Vagina (tissue), 2 donors: Measurements from ENCODE around the gene SIRPA.

ENCODE experiments used
- CTCF ChIP-seq, 3 experiments: fragments of 450-650 bp in 2 of 3; fragments of 200-600 bp in 1 of 3; sonication (generic) in 1 of 3; IDR thresholded peaks; one replicate each; pipeline ENCODE4 v1.5.1; 2017 to 2019; ENCODE audit warnings: antibody characterized with exemption in 3 of 3, mild to moderate bottlenecking in 2 of 3, moderate library complexity in 2 of 3
- POLR2A ChIP-seq, 2 donors: fragments of 450-650 bp; IDR thresholded peaks; one replicate each; pipeline ENCODE4 v1.6.1; 2017; ENCODE audit warnings: antibody characterized with exemption in 2 of 2, mild to moderate bottlenecking in 2 of 2, moderate library complexity in 2 of 2
- POLR2AphosphoS5 ChIP-seq, 2 donors: sonication (generic); formaldehyde crosslinking; IDR thresholded peaks; one replicate each; pipeline ENCODE4 v1.9.0; 2017; ENCODE audit warnings: antibody characterized with exemption in 2 of 2, mild to moderate bottlenecking in 2 of 2, low read depth in 1 of 2; ENCODE audit not compliant: insufficient read depth in 1 of 2

GRCh38 chr20:1885940-1886693 is 9.1 kb upstream of the SIRPA start:
- no peak for TF ChIP-seq CTCF (IDR thresholded peaks at IDR 0.05)
- no peak for TF ChIP-seq POLR2A (IDR thresholded peaks at IDR 0.05)
- TF ChIP-seq POLR2AphosphoS5 (IDR thresholded peaks at IDR 0.05; ENCODE audit: insufficient read depth in 1 of 2, low read depth in 1 of 2), result no peak
